Gastroesophageal sphincter (tissue), 4 donors: Measurements from ENCODE around the gene ITGA3. TPM values are rescaled to one million over a fixed set of nuclear protein-coding genes. Genes with fewer than 3 reads are reported as not detected.
"Not testable (repeated sequence)": the region's sequence is repeated elsewhere in the genome, so short reads cannot be mapped to it uniquely, and the experiment has no call there.

Experiments
- ATAC-seq: fragments of 150-250 bp; one replicate; pipeline ENCODE4 v1.9.1; 2016; ENCODE audit warnings: mild to moderate bottlenecking, moderate library complexity
- H3K27ac ChIP-seq, 4 donors: fragments of 200-600 bp; sonication (generic) in 3 of 4; 1 replicate in 3 of 4; 2 replicates in 1 of 4; pipeline ENCODE4 v1.5.1; 2016 to 2019
- H3K27me3 ChIP-seq: fragments of 200-600 bp; sonication (generic); one replicate; pipeline ENCODE4 v1.5.1; 2019
- H3K36me3 ChIP-seq, 2 donors: fragments of 200-600 bp; sonication (generic); one replicate each; pipeline ENCODE4 v1.5.1; 2019; ENCODE audit warnings: control low read depth in 1 of 2
- H3K4me1 ChIP-seq, 3 donors: fragments of 200-600 bp; sonication (generic); 1 replicate in 2 of 3; 2 replicates in 1 of 3; pipeline ENCODE4 v1.5.1; 2016 to 2019; ENCODE audit warnings: control low read depth in 2 of 3
- H3K4me3 ChIP-seq, 2 donors: fragments of 200-600 bp; sonication (generic); one replicate each; pipeline ENCODE4 v1.5.1; 2019; ENCODE audit warnings: mild to moderate bottlenecking in 1 of 2, moderate library complexity in 1 of 2
- H3K9me3 ChIP-seq, 3 donors: fragments of 200-600 bp; sonication (generic); one replicate each; pipeline ENCODE4 v1.5.1; 2017 to 2019; ENCODE audit warnings: control low read depth in 2 of 3
- CTCF ChIP-seq, 4 experiments: fragments of 200-600 bp in 2 of 4; fragments of 450-650 bp in 2 of 4; sonication (generic) in 1 of 4; IDR thresholded peaks; one replicate each; pipeline ENCODE4 v1.5.1; 2017 to 2019; ENCODE audit warnings: antibody characterized with exemption in 4 of 4, mild to moderate bottlenecking in 2 of 4, moderate library complexity in 2 of 4
- EP300 ChIP-seq: sonication (generic); formaldehyde crosslinking; IDR thresholded peaks from one replicate; pipeline ENCODE4 v1.6.1; 2017; ENCODE audit warnings: antibody characterized with exemption, mild to moderate bottlenecking
- POLR2A ChIP-seq, 2 donors: fragments of 450-650 bp; IDR thresholded peaks; one replicate each; pipeline ENCODE4 v1.6.1; 2017; ENCODE audit warnings: antibody characterized with exemption in 2 of 2, mild to moderate bottlenecking in 2 of 2, moderate library complexity in 1 of 2
- POLR2AphosphoS5 ChIP-seq: sonication (generic); formaldehyde crosslinking; IDR thresholded peaks from one replicate; pipeline ENCODE4 v1.6.1; 2017; ENCODE audit warnings: antibody characterized with exemption
- WGBS, 2 donors: methylation state at CpG; one replicate each; pipeline ENCODE4 v1.1.5; 2018; ENCODE audit warnings: low coverage in 1 of 2; 5-methylcytosine and 5-hydroxymethylcytosine counted together
- total RNA-seq, 4 donors: library from RNA; depleted of rRNA; stranded (reverse); fragments of >200 nt; gene quantifications; one replicate each; pipeline ENCODE4 v1.1.0, GENCODE V29; 2016

The ITGA3 gene
- total RNA-seq, 4 donors from 2014 or later, result 62.4 to 131 (median 124) TPM

GRCh38 chr17:50037321-50038107, 18.4 kb upstream of the ITGA3 start:
- WGBS, 2 donors, result 28 to 50% methylated on average over 1 to 10 of the region's 14 CpGs
- no peaks in the 10 kb centered on the region for H3K9me3 ChIP-seq
- no peak overlapping the region for H3K4me3 ChIP-seq
- TF ChIP-seq POLR2AphosphoS5 (peak; percentile 93), POLR2A (IDR thresholded peaks at IDR 0.05) (no peak)
- ATAC-seq, result peak; percentile 90
- no peaks in the 10 kb centered on the region for H3K36me3 ChIP-seq
- H3K27me3 ChIP-seq, result no peaks in the 10 kb centered on the region
- H3K4me1 ChIP-seq, result peaks cover 0 to 61% (median 19%) of the 10 kb centered on the region in 3 donors
- H3K27ac ChIP-seq, result peak overlapping the region; percentile 11 to 83 (median 60)

GRCh38 chr17:50039058-50039457, 16.9 kb upstream of the ITGA3 start:
- no peaks in the 10 kb centered on the region for H3K9me3 ChIP-seq
- no peak for ATAC-seq
- H3K27ac ChIP-seq, result peak overlapping the region in 1 of 4 donors; percentile 83
- no peaks in the 10 kb centered on the region for H3K36me3 ChIP-seq
- TF ChIP-seq POLR2AphosphoS5 (no peak), POLR2A (IDR thresholded peaks at IDR 0.05) (no peak), CTCF (IDR thresholded peaks at IDR 0.05) (no peak), EP300 (no peak)
- H3K4me3 ChIP-seq, result no peak overlapping the region
- H3K4me1 ChIP-seq, result peaks cover 0 to 57% (median 13%) of the 10 kb centered on the region in 3 donors
- H3K27me3 ChIP-seq, result no peaks in the 10 kb centered on the region
- 63 to 79% methylated on average over 2 of the region's 4 CpGs for WGBS, 2 donors

DNA sequence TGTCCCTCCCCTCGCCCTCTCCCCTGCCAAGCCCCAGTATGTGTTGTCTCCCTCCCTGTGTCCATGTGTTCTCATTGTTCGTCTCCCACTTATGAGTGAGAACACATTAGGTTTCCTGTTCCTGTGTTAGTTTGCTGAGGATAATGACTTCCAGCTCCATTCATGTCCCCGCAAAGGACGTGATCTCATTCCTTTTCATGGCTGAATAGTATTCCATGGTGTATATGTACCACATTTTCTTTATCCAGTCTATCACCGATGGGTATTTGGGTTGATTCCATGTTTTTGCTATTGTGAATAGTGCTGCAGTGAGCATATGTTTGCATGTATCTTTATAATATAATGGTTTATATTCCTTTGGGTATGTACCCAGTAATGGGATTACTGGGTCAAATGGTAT, 15.4 kb upstream of the ITGA3 start:
- H3K27me3 ChIP-seq, H3K27ac ChIP-seq, H3K9me3 ChIP-seq, ATAC-seq, H3K4me3 ChIP-seq, H3K36me3 ChIP-seq: not testable (repeated sequence)
- peaks cover 0 to 57% (median 13%) of the 10 kb centered on the region in 3 donors for H3K4me1 ChIP-seq
- WGBS, 2 donors, result 80 to 87% methylated on average over 5 of the region's 5 CpGs

- no peaks in the 10 kb centered on the region for H3K9me3 ChIP-seq
- H3K4me1 ChIP-seq, result peaks cover 0 to 53% (median 9%) of the 10 kb centered on the region in 3 donors
- H3K4me3 ChIP-seq, result no peak overlapping the region
- H3K36me3 ChIP-seq, result no peaks in the 10 kb centered on the region
- no peaks in the 10 kb centered on the region for H3K27me3 ChIP-seq
- no peak for TF ChIP-seq CTCF (IDR thresholded peaks at IDR 0.05)
- TF ChIP-seq EP300, result no peak
- TF ChIP-seq POLR2A (IDR thresholded peaks at IDR 0.05), result no peak
- TF ChIP-seq POLR2AphosphoS5, result no peak
- WGBS, 2 donors, result 83 to 100% methylated on average over 2 to 3 of the region's 5 CpGs
- no peak overlapping the region for H3K27ac ChIP-seq
- no peak for ATAC-seq
Observed at GRCh38 chr17:50042211-50042610, 13.7 kb upstream of the ITGA3 start.

DNA sequence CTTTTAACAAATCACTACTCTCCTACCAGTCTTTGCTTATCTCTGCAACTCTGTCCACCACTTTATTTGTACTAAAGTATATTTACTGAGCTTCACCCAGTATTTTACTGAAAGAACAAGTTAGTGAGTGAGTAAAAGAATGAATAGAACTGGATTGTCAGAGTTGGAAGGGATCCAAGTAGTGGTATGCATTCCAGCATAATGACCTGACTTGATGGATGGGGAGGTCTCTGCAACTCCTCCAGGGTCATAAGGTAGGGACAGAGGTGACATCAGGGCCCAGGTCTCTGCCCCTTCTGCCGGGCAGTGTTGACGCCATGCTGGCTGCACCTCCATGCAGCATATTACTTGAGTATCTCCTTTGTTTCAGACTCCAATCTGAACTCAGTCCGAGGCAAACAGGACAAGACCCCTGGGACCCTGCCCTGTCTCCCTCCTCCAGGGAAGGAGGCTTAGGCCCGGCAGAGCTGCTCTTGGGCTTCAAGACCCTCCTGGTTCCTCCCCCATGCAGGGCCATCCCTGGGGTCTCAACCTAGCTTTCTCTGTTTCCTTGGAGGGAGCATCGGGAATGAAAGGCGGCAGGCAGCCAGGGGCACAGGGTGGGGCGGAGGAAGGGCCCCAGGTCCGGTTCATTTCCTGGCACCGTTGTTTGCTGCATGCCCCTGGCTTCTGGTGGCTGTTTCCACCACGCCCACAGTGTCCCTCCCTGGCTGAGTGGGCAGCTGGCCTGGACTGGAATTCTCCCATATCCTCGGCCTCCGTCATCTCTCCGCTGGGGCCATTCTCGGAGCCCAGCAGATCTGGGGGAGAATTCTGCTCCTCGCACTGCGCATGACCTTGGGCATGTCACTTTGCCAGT, 12.4 kb upstream of the ITGA3 start:
- Histone ChIP-seq H3K36me3 (no peaks in the 10 kb centered on the region), H3K4me1 (peaks cover 0 to 53% (median 0%) of the 10 kb centered on the region in 3 donors), H3K27me3 (no peaks in the 10 kb centered on the region), H3K9me3 (no peaks in the 10 kb centered on the region), H3K4me3 (no peak overlapping the region), H3K27ac (peak overlapping the region in 3 of 4 donors; percentile 19 to 43 (median 23))
- TF ChIP-seq POLR2AphosphoS5 (peak; percentile 63), EP300 (no peak)
- WGBS, 2 donors, result 58 to 65% methylated on average over 3 to 4 of the region's 16 CpGs
- peak; percentile 78 for ATAC-seq

GRCh38 chr17:50044483-50044882, 11.4 kb upstream of the ITGA3 start:
- peaks cover 0 to 59% (median 0%) of the 10 kb centered on the region in 3 donors for H3K4me1 ChIP-seq
- H3K4me3 ChIP-seq, result no peak overlapping the region
- no peaks in the 10 kb centered on the region for H3K36me3 ChIP-seq
- TF ChIP-seq POLR2A (IDR thresholded peaks at IDR 0.05), result no peak
- no peak for TF ChIP-seq EP300
- no peak for TF ChIP-seq CTCF (IDR thresholded peaks at IDR 0.05)
- TF ChIP-seq POLR2AphosphoS5, result no peak
- H3K9me3 ChIP-seq, result no peaks in the 10 kb centered on the region
- no peaks in the 10 kb centered on the region for H3K27me3 ChIP-seq
- WGBS, 2 donors, result 80% methylated on average over 1 of the region's 5 CpGs; no CpG with 5 or more reads in 1 of the 2 donors
- H3K27ac ChIP-seq, result peak overlapping the region in 3 of 4 donors; percentile 19 to 43 (median 23)
- ATAC-seq, result no peak
